K562 (cell line): Measurements from ENCODE around the gene ZNF17. TPM values are rescaled to one million over a fixed set of nuclear protein-coding genes. Genes with fewer than 3 reads are reported as not detected.
A peak's percentile ranks its signal among the peaks of the same experiment; 100 is the strongest.

ENCODE experiments used
- KLF10 ChIP-seq: fragments of 250-450 bp; sonication (Bioruptor Pico); IDR thresholded peaks from 2 replicates; pipeline ENCODE4 v1.6.1; 2021; ENCODE audit warnings: matching md5 sums
- MBD2 ChIP-seq: sonication (generic); IDR thresholded peaks from 2 replicates; pipeline ENCODE4 v1.6.1; 2016; ENCODE audit warnings: low read depth, borderline replicate concordance
- PATZ1 ChIP-seq: fragments of 250-450 bp; sonication (Bioruptor Pico); IDR thresholded peaks from 2 replicates; pipeline ENCODE4 v1.5.0; 2020; ENCODE audit warnings: mild to moderate bottlenecking, borderline replicate concordance
- PHF8 ChIP-seq: fragments of 200-600 bp; sonication (generic); IDR thresholded peaks from 2 replicates; pipeline ENCODE4 v1.6.1; 2012; ENCODE audit warnings: mixed run types, mild to moderate bottlenecking, inconsistent platforms, low read length, moderate library complexity, borderline replicate concordance
- TBL1XR1 ChIP-seq, 2 experiments: IDR thresholded peaks; 2 replicates each; pipeline ENCODE4 v1.6.1; 2012; ENCODE audit warnings: improper control_type of control experiment in 2 of 2, low read length in 2 of 2, mild to moderate bottlenecking in 1 of 2
- ZNF12 ChIP-seq: sonication (generic); formaldehyde crosslinking; IDR thresholded peaks from 2 replicates; pipeline ENCODE4 v1.4.0; 2020; ENCODE audit warnings: mild to moderate bottlenecking, missing genetic modification reagents
- ZNF384 ChIP-seq: IDR thresholded peaks from 2 replicates; pipeline ENCODE4 v1.6.1; 2012; ENCODE audit warnings: low read depth, low read length, improper control_type of control experiment
- ZNF57 ChIP-seq: fragments of 450-650 bp; formaldehyde crosslinking; IDR thresholded peaks from 2 replicates; pipeline ENCODE4 v1.4.0; 2020; ENCODE audit warnings: mild to moderate bottlenecking, moderate library complexity
- ZNF589 ChIP-seq: fragments of 200-800 bp; sonication (Bioruptor generic); IDR thresholded peaks from 2 replicates; pipeline ENCODE4 v1.6.1; 2016; ENCODE audit warnings: low read depth, missing genetic modification characterization, missing compliant biosample characterization
- polyA plus RNA-seq, 8 experiments: library from polyadenylated mRNA; depleted of rRNA in 4 of 8; stranded (reverse) in 5 of 8; unstranded in 3 of 8; fragments of >200 nt; fragmentation: Nextera tagmentation in 2 of 8; fragmentation: Illumina TruSeq in 1 of 8; extraction: Ambion mirVana in 2 of 8; extraction: Trizol in 1 of 8; gene quantifications; 2 replicates each; pipeline versions ENCODE4 v1.2.1 to v1.2.3, GENCODE V29; 2011 to 2014; ENCODE audit warnings: inconsistent platforms in 1 of 8, missing spikeins in 1 of 8
- total RNA-seq, 7 experiments: library from RNA; depleted of rRNA in 6 of 7; stranded (reverse); fragments of >200 nt in 6 of 7; fragmentation: Illumina TruSeq in 2 of 7; extraction: Trizol in 2 of 7; gene quantifications; 2 replicates each; pipeline versions ENCODE4 v1.2.1 to v1.2.3, GENCODE V29; 2011 to 2021; ENCODE audit warnings: low replicate concordance in 1 of 7
- TF ChIP-seq, protein P1 (sequence below): fragments of 200-400 bp; formaldehyde crosslinking; IDR thresholded peaks from 2 replicates; pipeline ENCODE4 v1.6.1; 2017; ENCODE audit warnings: mild to moderate bottlenecking, low read depth, low read length, moderate library complexity
- TF ChIP-seq, protein P2 (sequence below), 2 experiments: fragments of 450-650 bp; IDR thresholded peaks; 2 replicates each; pipeline ENCODE4 v1.6.1; 2016; ENCODE audit warnings: mild to moderate bottlenecking in 2 of 2, borderline replicate concordance in 1 of 2, low read depth in 1 of 2, moderate library complexity in 1 of 2
- TF ChIP-seq, protein P3 (sequence below): IDR thresholded peaks from 2 replicates; pipeline ENCODE4 v1.6.1; 2014; ENCODE audit warnings: antibody characterized with exemption

ZNF17 gene
- total and polyA plus RNA-seq, 9 of the 15 experiments (the other 6 are each of a cell fraction or from before 2014, with no cell fraction given), result 5.3 to 8.6 (median 6.5) TPM

GRCh38 chr19:57389730-57390598, 21.0 kb upstream of the ZNF17 start, which contains the start of gene ZNF548 (continued):
- TF ChIP-seq MBD2, result peak; percentile 73; the same call in 1 of the 2 replicates
- peak; percentile 92 for TF ChIP-seq ZNF57 (CRISPR knock-in tag)
- TF ChIP-seq ZNF589, result no peak
- peak; percentile 45 to 96; a peak in 2 of 4 replicates for TF ChIP-seq TBL1XR1 (IDR thresholded peaks at IDR 0.05; ENCODE audit: low read length in 2 of 2)
- TF ChIP-seq, protein P1, sequence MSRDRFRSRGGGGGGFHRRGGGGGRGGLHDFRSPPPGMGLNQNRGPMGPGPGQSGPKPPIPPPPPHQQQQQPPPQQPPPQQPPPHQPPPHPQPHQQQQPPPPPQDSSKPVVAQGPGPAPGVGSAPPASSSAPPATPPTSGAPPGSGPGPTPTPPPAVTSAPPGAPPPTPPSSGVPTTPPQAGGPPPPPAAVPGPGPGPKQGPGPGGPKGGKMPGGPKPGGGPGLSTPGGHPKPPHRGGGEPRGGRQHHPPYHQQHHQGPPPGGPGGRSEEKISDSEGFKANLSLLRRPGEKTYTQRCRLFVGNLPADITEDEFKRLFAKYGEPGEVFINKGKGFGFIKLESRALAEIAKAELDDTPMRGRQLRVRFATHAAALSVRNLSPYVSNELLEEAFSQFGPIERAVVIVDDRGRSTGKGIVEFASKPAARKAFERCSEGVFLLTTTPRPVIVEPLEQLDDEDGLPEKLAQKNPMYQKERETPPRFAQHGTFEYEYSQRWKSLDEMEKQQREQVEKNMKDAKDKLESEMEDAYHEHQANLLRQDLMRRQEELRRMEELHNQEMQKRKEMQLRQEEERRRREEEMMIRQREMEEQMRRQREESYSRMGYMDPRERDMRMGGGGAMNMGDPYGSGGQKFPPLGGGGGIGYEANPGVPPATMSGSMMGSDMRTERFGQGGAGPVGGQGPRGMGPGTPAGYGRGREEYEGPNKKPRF, result no peak
- no peak for TF ChIP-seq ZNF12 (CRISPR knock-in tag)
- no peak for TF ChIP-seq PATZ1 (CRISPR knock-in tag)
- TF ChIP-seq KLF10 (CRISPR knock-in tag), result no peak
- TF ChIP-seq PHF8, result peak; percentile 73
- TF ChIP-seq ZNF384, result no peak
- TF ChIP-seq, protein P2, sequence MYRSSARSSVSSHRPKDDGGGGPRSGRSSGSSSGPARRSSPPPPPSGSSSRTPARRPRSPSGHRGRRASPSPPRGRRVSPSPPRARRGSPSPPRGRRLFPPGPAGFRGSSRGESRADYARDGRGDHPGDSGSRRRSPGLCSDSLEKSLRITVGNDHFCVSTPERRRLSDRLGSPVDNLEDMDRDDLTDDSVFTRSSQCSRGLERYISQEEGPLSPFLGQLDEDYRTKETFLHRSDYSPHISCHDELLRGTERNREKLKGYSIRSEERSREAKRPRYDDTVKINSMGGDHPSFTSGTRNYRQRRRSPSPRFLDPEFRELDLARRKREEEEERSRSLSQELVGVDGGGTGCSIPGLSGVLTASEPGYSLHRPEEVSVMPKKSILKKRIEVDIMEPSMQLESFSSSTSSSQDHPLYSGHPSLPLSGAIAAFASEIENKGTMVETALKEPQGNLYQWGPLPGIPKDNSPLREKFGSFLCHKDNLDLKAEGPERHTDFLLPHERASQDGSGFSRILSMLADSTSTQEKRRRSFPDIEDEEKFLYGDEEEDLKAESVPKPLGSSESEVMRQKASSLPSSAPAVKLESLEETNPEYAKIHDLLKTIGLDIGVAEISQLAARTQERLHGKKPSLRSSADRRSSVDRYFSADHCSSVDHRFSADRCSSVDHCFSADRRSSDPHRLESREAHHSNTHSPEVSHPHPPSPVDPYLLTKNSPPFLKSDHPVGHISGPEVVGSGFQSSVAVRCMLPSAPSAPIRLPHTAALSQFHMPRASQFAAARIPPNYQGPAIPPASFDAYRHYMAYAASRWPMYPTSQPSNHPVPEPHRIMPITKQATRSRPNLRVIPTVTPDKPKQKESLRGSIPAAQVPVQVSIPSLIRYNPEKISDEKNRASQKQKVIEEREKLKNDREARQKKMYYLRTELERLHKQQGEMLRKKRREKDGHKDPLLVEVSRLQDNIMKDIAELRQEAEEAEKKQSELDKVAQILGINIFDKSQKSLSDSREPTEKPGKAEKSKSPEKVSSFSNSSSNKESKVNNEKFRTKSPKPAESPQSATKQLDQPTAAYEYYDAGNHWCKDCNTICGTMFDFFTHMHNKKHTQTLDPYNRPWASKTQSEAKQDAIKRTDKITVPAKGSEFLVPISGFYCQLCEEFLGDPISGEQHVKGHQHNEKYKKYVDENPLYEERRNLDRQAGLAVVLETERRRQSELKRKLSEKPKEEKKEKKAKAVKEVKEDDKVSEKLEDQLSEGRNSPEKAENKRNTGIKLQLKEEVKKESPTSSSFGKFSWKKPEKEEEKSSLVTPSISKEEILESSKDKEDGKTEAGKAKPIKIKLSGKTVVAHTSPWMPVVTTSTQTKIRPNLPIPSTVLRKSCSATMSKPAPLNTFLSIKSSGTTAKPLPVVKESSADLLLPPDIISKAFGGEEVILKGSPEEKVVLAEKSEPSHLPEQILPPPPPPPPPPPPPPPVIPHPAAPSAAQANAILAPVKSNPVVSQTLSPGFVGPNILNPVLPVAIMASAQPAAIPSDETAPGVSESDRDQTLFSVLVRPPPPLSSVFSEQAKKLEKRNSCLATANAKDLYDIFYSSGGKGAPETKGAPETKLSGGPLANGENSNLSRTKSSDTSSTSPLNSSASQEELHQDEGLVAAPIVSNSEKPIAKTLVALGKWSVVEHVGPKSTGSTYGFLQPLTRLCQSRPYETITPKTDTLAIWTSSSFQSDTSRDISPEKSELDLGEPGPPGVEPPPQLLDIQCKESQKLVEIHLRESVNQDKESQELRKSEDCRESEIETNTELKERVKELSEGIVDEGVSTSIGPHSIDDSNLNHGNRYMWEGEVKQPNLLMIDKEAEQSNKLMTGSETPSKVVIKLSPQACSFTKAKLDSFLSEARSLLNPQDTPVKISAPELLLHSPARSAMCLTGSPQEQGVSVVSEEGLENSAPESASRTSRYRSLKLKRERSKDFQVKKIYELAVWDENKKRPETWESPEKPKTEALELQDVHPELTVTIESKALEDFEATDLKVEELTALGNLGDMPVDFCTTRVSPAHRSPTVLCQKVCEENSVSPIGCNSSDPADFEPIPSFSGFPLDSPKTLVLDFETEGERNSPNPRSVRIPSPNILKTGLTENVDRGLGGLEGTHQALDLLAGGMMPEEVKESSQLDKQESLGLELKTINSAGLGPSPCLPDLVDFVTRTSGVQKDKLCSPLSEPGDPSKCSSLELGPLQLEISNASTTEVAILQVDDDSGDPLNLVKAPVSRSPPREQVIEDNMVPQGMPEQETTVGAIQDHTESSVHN (IDR thresholded peaks at IDR 0.05; ENCODE audit: borderline replicate concordance in 1 of 2, low read depth in 1 of 2), result no peak
- TF ChIP-seq, protein P3, sequence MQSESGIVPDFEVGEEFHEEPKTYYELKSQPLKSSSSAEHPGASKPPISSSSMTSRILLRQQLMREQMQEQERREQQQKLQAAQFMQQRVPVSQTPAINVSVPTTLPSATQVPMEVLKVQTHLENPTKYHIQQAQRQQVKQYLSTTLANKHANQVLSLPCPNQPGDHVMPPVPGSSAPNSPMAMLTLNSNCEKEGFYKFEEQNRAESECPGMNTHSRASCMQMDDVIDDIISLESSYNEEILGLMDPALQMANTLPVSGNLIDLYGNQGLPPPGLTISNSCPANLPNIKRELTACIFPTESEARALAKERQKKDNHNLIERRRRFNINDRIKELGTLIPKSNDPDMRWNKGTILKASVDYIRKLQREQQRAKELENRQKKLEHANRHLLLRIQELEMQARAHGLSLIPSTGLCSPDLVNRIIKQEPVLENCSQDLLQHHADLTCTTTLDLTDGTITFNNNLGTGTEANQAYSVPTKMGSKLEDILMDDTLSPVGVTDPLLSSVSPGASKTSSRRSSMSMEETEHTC, result no peak
